GM21825 (cell line): ENCODE data around the gene VMO1.

Experiments
- ATAC-seq: cut with Tn5 transposase; IDR thresholded peaks from one replicate; pipeline ENCODE4 v1.9.1; 2021; ENCODE audit warnings: mild to moderate bottlenecking, moderate library complexity; ENCODE audit not compliant: unreplicated experiment

Gene VMO1

GRCh38 chr17:4800462-4801196, 14.5 kb upstream of the VMO1 start:
- no peak for ATAC-seq

GRCh38 chr17:4796552-4796920, 10.4 kb upstream of the VMO1 start:
- no peak for ATAC-seq

- ATAC-seq = no peak
Observed at GRCh38 chr17:4795168-4795567, 9.0 kb upstream of the VMO1 start.

- no peak for ATAC-seq
Observed at GRCh38 chr17:4790705-4791088, 4.5 kb upstream of the VMO1 start.

DNA sequence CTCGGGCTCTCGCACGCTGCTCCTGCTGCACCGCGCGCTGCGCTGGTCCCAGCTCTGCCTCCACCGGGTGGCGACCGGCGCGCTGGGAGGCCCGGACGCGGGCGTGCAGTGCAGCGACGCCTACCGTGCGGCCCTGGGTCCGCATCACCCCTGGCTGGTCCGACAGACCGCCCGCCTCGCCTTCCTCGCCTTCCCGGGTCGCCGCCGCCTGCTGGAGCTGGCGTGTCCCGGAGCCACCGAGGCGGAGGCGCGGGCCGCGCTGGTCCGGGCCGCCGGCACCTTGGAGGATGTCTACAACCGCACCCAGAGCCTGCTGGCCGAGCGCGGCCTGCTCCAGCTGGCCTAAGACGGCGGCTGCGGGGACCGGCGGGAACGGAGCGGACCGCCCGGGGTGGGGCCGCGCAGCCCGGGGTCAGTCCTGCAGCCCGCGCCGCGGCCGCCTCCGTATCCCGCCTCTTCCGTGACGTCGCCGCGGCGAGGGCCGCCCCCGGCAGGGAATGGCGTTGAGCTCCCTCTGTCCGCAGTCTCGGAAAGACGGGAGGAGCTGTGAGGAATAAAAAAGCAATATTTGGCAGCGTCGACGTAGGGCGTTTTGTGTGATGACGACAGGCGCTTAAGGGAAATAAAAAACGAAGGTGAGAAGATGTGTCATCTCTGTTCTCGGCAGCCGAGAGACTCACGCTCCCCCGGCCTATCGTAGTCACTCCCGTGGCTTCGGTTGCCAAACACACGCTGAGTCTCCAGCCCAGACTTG, 4.0 kb upstream of the VMO1 start:
- peak; percentile 78 for ATAC-seq

DNA sequence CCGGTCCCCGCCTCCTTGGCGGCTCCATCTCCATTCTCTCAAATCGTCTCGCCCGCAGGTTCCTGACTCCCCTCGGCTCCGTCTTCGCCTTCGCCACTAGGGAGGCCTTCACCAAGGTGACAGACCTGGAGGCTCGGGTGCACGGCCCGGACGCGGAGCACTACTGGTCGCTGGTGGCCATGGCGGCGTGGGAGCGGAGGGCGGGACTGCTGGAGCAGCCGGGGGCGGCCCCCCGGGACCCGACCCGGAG, 3.5 kb upstream of the VMO1 start:
- no peak for ATAC-seq

- ATAC-seq = peak; percentile 4
Observed at GRCh38 chr17:4788807-4789700, 2.9 kb upstream of the VMO1 start, which contains the start of gene GLTPD2. Gene GLTPD2, plus strand, starts transcription at chr17:4788964. Its CDS starts 48 bp downstream, at chr17:4789012.

DNA sequence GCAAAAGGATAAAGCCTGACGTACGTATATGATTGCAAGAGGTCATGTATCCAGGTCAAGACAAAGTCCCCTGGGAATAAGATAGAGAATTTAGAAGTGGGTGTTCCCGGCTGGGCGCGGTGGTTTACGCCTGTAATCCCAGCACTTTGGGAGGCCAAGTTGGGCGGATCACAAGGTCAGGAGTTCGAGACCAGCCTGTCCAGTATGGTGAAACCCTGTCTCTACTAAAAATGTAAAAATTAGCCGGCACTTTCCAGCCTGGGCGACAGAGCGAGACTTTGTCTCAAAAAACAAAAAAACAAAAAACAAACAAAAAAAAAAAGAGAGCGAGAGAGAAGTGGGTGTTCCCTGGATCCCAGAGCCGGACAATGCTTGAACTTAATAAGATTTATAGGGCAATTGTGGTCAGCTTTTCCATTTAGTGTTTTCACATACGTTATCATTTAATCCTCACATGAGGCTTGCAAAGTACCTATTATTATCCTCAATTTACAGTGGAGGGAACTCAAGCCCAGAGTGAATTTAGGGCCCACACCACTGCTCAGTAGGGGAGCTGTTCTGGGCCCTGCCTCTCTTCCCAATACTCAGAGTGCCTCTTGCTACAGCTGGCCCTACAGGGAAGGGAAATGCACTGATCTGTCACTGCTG, 2.1 kb upstream of the VMO1 start:
- ATAC-seq = no peak

- ATAC-seq = no peak
Observed at GRCh38 chr17:4786516-4786915, 352 bp upstream of the VMO1 start.

DNA sequence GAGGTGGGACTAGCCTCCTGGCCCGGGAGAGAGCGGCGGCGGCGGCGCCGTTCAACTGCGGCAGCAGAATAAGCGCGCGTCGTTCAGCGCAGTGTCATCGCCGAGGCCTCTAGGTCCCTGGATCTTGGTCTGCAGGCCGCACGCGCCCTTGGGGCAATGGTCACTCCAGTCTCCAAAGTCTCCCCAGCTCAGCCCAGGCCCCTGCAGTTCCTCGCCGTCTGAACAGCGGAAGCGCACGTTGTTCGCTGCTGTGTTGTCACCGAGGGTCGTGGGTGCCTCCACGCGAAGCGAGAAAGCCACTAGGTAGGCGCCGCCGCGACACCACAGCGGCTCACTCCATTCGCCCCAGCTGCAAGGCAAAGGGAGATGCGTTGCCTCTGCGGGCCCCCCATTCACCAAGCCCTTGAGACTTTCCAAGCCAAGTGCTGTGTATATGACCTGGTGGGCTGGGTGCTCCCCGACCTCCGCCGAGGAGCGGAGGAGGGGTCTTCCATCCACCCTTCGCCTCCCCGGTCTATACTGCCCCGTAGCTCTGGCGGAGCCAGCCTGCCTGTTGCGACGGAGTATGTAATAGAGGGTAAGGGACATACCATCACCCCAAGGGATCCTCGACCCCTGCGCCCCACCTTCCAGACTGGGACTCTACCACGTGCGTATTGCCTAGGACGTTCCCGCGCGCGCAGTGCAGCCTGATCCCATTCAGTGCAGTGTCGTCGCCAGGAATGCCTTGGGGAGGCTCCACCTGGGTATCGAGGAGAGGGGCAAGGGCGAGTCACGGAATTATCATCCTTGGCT, 656 bp downstream of the VMO1 start:
- no peak for ATAC-seq

- no peak for ATAC-seq
Observed at GRCh38 chr17:4782652-4783051, 3.5 kb downstream of the VMO1 start.

GRCh38 chr17:4780325-4780955, 5.7 kb downstream of the VMO1 start:
- no peak for ATAC-seq

- no peak for ATAC-seq
Observed at GRCh38 chr17:4777969-4778760, 8.0 kb downstream of the VMO1 start.

DNA sequence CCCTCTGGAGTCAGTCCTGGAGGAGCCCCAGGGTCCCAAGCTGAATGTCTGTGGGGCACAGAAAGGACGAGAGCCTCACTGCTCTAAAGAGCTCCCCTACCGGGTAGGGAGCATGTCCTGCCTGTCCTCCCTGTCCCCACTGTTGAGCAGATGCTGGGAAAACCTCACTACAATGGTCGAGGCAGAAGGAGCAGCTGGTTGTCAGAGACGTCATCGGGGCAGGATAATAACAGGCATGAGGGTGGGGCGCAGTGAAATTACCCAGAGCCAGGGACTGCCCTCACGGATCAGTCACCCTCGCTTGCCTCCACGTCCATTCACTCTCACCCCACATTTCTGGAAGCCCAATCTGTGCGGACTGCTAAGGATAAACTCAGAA, 13.9 kb downstream of the VMO1 start:
- ATAC-seq = no peak

GRCh38 chr17:4771519-4772234, 14.5 kb downstream of the VMO1 start, which contains the start of gene TM4SF5:
Gene TM4SF5, plus strand, starts transcription at chr17:4771886. Its CDS starts 37 bp downstream, at chr17:4771923.
- ATAC-seq = no peak

GRCh38 chr17:4769628-4770027, 16.5 kb downstream of the VMO1 start:
- no peak for ATAC-seq

DNA sequence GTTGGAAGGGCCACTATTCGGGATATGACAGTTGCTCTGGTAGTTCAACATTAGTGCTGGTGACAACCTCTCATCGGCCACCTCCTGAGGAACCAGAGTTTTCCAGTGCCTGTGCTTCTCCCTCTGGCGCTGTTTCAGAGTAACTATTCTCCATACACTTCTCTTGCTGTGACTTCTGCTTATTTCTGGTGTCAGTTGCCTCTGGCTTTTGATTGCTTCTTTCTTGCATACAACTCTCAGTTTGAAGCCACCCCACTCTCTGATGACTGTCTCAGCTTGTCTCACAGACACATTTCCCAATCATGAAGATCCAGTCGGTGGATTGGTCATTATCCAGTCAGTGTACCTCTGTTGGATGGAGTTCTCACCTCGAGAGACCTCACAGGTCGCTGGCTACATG, 17.9 kb downstream of the VMO1 start:
- no peak for ATAC-seq

GRCh38 chr17:4766723-4767122, 19.4 kb downstream of the VMO1 start:
- ATAC-seq = no peak
